Measurements from ENCODE around the gene NKTR. TPM values are rescaled to one million over a fixed set of nuclear protein-coding genes. Genes with fewer than 3 reads are reported as not detected.
"Not testable (repeated sequence)": the region's sequence is repeated elsewhere in the genome, so short reads cannot be mapped to it uniquely, and the experiment has no call there.

NKTR gene
- total and polyA plus RNA-seq, 9 of the 15 experiments (the other 6 are each of a cell fraction or from before 2014, with no cell fraction given) = 19.7 to 123 (median 92.6) TPM

DNA sequence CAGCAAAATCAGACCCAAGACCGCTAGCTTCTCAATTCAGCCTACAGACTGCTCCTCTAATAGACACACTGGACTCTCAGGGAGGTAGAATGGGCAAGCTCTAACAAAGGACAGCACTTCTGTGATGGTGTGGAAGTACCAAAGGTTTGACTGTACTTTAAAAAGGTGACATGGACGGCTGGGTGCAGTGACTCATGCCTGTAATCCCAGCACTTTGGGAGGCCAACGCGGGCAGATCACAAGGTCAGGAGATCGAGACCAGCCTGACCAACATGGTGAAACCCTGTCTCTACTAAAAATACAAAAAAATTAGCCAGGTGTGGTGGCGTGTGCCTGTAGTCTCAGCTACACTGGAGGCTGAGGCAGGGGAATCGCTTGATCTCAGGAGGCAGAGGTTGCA lies 3.4 kb upstream of the NKTR start:
- TF ChIP-seq, protein P1, sequence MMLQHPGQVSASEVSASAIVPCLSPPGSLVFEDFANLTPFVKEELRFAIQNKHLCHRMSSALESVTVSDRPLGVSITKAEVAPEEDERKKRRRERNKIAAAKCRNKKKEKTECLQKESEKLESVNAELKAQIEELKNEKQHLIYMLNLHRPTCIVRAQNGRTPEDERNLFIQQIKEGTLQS (IDR thresholded peaks at IDR 0.05) = peak; percentile 56
- TF ChIP-seq, protein P1 (CRISPR knock-in tag; conservative IDR thresholded peaks at IDR 0.05) = not testable (repeated sequence)
- TF ChIP-seq FOSL1 (tag; conservative IDR thresholded peaks at IDR 0.05) (peak; percentile 51; the same call in 1 of the 2 replicates), ARID1B (IDR thresholded peaks at IDR 0.05) (peak; percentile 12; the same call in 1 of the 2 replicates)
- TF ChIP-seq, protein P2, sequence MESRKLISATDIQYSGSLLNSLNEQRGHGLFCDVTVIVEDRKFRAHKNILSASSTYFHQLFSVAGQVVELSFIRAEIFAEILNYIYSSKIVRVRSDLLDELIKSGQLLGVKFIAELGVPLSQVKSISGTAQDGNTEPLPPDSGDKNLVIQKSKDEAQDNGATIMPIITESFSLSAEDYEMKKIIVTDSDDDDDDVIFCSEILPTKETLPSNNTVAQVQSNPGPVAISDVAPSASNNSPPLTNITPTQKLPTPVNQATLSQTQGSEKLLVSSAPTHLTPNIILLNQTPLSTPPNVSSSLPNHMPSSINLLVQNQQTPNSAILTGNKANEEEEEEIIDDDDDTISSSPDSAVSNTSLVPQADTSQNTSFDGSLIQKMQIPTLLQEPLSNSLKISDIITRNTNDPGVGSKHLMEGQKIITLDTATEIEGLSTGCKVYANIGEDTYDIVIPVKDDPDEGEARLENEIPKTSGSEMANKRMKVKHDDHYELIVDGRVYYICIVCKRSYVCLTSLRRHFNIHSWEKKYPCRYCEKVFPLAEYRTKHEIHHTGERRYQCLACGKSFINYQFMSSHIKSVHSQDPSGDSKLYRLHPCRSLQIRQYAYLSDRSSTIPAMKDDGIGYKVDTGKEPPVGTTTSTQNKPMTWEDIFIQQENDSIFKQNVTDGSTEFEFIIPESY (CRISPR knock-in tag; IDR thresholded peaks at IDR 0.05) = peak; percentile 18; the same call in 1 of the 2 replicates
- intact Hi-C loops (cut with micrococcal nuclease); H3K4me3 ChIP-seq; H4K20me1 ChIP-seq (replicated peaks; ENCODE audit: control insufficient read depth, insufficient read depth, low read length); H2AFZ ChIP-seq (ENCODE audit: low read depth, low read length); in situ Hi-C loops (cut with MboI); H3K4me2 ChIP-seq (ENCODE audit: insufficient read depth, low read length); H3K9me3 ChIP-seq (replicated peaks; ENCODE audit: control insufficient read depth, insufficient read depth, low read depth, low read length); ATAC-seq; DNase-seq (ENCODE audit: extremely low read depth in 1 of 4, low spot score in 3 of 4); H3K9ac ChIP-seq (ENCODE audit: insufficient read depth in 1 of 2, low read depth in 2 of 2, low read length in 2 of 2); BruUV-seq (replicated peaks); FAIRE-seq; H3K9me1 ChIP-seq (ENCODE audit: control insufficient read depth, insufficient read depth, low read length); CTCF ChIA-PET (ENCODE audit: low intra/inter-chr PET ratio); H3K27me3 ChIP-seq (ENCODE audit: control insufficient read depth in 2 of 2, insufficient read depth in 2 of 2, low read length in 2 of 2): not testable (repeated sequence)
- WGBS (ENCODE audit: insufficient coverage, low coverage, missing lambda C conversion rate) = 57% methylated on average over 7 of the region's 7 CpGs
- Histone ChIP-seq H3K79me2 (ENCODE audit: control insufficient read depth, insufficient read depth, low read length) (peaks cover 42% of the 10 kb centered on the region), H3K36me3 (ENCODE audit: control insufficient read depth, insufficient read depth, low read length) (peaks cover 46% of the 10 kb centered on the region), H3K4me1 (replicated peaks in 1 of 2; ENCODE audit: control insufficient read depth in 2 of 2, insufficient read depth in 2 of 2, low read length in 2 of 2) (peaks cover 8 to 14% of the 10 kb centered on the region in 2 experiments; a peak in 3 of 5 replicates), H3K27ac (ENCODE audit: extremely low read depth, low read depth, low read length) (peak overlapping the region; percentile 22; the same call in 1 of the 3 replicates)
- POLR2A ChIA-PET = interaction anchor here (0.6 to 1.6 kb wide), 2 partner anchors 16 to 19 kb away, joined by 3 to 4 read pairs; no protein-coding TSS in a partner anchor

Data from K562 (cell line).